Activated CD8-positive, alpha-beta T cell treated with anti-CD3 and anti-CD28 coated beads for 36 hours (primary cell): ENCODE measurements around the gene LLGL2. TPM values are rescaled to one million over a fixed set of nuclear protein-coding genes. Genes with fewer than 3 reads are reported as not detected.

Experiments
- ATAC-seq: fragments of 200-7000 bp; cut with Tn5 transposase; one replicate; pipeline ENCODE4 v1.10.0; 2021; ENCODE audit warnings: mild to moderate bottlenecking, moderate library complexity
- CTCF ChIA-PET: fragments of 350-600 bp; sonication (Branson Sonifier 250); formaldehyde crosslinking; loops from one replicate; lab custom pipeline; 2021; ENCODE audit warnings: antibody characterized with exemption; lab: Charles Lee
- POLR2A ChIA-PET: fragments of 350-600 bp; sonication (Branson Sonifier 250); formaldehyde crosslinking; loops from one replicate; lab custom pipeline; 2021; ENCODE audit warnings: antibody characterized with exemption; lab: Charles Lee
- DNase-seq: peaks from one replicate; pipeline ENCODE4 v3.0.0-alpha.2; 2020
- H3K27ac Mint-ChIP-seq: one replicate; pipeline ENCODE4 v1.8.0; 2021; ENCODE audit warnings: mild to moderate bottlenecking, mixed read lengths
- H3K27me3 Mint-ChIP-seq: one replicate; pipeline ENCODE4 v1.8.0; 2021; ENCODE audit warnings: mixed read lengths
- H3K36me3 Mint-ChIP-seq: one replicate; pipeline ENCODE4 v1.8.0; 2021; ENCODE audit warnings: low read depth, mixed read lengths
- H3K4me1 Mint-ChIP-seq: one replicate; pipeline ENCODE4 v1.8.0; 2021; ENCODE audit warnings: low read depth, mixed read lengths
- H3K4me3 Mint-ChIP-seq: one replicate; pipeline ENCODE4 v1.8.0; 2021; ENCODE audit warnings: mild to moderate bottlenecking, moderate library complexity, mixed read lengths
- H3K9me3 Mint-ChIP-seq: one replicate; pipeline ENCODE4 v1.8.0; 2021; ENCODE audit warnings: mixed read lengths
- intact Hi-C: fragments of 100-400 bp; cut with micrococcal nuclease; formaldehyde crosslinking; loops from one replicate; pipeline ENCODE4 v1.10.0; 2022
- total RNA-seq, 2 experiments: library from RNA; stranded (reverse); gene quantifications; one replicate each; pipeline ENCODE4 v1.2.3, GENCODE V29; 2021
- TF ChIP-seq, protein P1 (sequence below): fragments of 200-600 bp; IDR thresholded peaks from one replicate; pipeline ENCODE4 v1.8.0; 2022; ENCODE audit warnings: antibody characterized with exemption, mild to moderate bottlenecking

The LLGL2 gene
- total RNA-seq, 2 experiments from 2014 or later, result 7.2 to 7.4 TPM

GRCh38 chr17:75514919-75515495, 10.5 kb upstream of the LLGL2 start:
- ATAC-seq (no peak), DNase-seq (no peak)
- peaks cover 28% of the 10 kb centered on the region for H3K4me1 Mint-ChIP-seq
- CTCF ChIA-PET, result interaction anchor here (0.7 kb wide), 1 partner anchor 10 kb away, joined by 5 read pairs; the partner anchor contains the start of gene LLGL2
- H3K4me3 Mint-ChIP-seq, result peak overlapping the region; percentile 74
- H3K9me3 Mint-ChIP-seq, result no peaks in the 10 kb centered on the region
- TF ChIP-seq, protein P1, sequence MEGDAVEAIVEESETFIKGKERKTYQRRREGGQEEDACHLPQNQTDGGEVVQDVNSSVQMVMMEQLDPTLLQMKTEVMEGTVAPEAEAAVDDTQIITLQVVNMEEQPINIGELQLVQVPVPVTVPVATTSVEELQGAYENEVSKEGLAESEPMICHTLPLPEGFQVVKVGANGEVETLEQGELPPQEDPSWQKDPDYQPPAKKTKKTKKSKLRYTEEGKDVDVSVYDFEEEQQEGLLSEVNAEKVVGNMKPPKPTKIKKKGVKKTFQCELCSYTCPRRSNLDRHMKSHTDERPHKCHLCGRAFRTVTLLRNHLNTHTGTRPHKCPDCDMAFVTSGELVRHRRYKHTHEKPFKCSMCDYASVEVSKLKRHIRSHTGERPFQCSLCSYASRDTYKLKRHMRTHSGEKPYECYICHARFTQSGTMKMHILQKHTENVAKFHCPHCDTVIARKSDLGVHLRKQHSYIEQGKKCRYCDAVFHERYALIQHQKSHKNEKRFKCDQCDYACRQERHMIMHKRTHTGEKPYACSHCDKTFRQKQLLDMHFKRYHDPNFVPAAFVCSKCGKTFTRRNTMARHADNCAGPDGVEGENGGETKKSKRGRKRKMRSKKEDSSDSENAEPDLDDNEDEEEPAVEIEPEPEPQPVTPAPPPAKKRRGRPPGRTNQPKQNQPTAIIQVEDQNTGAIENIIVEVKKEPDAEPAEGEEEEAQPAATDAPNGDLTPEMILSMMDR, result no peak
- intact Hi-C loops, result loop anchor here (5.0 kb wide), 1 partner anchor 88 kb away; no protein-coding TSS in a partner anchor
- POLR2A ChIA-PET, result interaction anchor here (1.1 kb wide), 1 partner anchor 244 kb away, joined by 3 read pairs; the partner anchor contains the start of gene MIF4GD
- H3K27ac Mint-ChIP-seq, result no peak overlapping the region
- peaks cover 23% of the 10 kb centered on the region for H3K36me3 Mint-ChIP-seq
- H3K27me3 Mint-ChIP-seq, result no peaks in the 10 kb centered on the region

- CTCF ChIA-PET, result interaction anchor here (1.0 to 4.3 kb wide), 13 partner anchors 10 to 254 kb away, joined by 3 to 25 read pairs (median 4); partner anchors contain the start of genes GGA3, LLGL2, MIF4GD and MRPS7
- POLR2A ChIA-PET, result interaction anchor here (0.6 to 2.1 kb wide), 11 partner anchors 9 to 1573 kb away, joined by 3 to 12 read pairs (median 4); partner anchors contain the start of genes GGA3, LLGL2, MIF4GD and MRPS7
- TF ChIP-seq, protein P1, result peak; percentile 98
- H3K27ac Mint-ChIP-seq, result no peak within 1 kb of the TSS
- peaks cover 23% of the 10 kb centered on the region for H3K36me3 Mint-ChIP-seq
- peak; percentile 71 for ATAC-seq
- no peaks in the 10 kb centered on the region for H3K27me3 Mint-ChIP-seq
- H3K4me3 Mint-ChIP-seq, result peak within 1 kb of the TSS; percentile 74
- intact Hi-C loops, result loop anchor here (5.0 kb wide), 1 partner anchor 88 kb away; no protein-coding TSS in a partner anchor
- DNase-seq, result peak; percentile 89
- H3K9me3 Mint-ChIP-seq, result no peaks in the 10 kb centered on the region
- H3K4me1 Mint-ChIP-seq, result peaks cover 28% of the 10 kb centered on the region
Measured at GRCh38 chr17:75515496-75516254, 9.8 kb upstream of the LLGL2 start, which contains the start of gene CASKIN2. TSS of gene CASKIN2 (minus strand) at chr17:75515537. CDS start at chr17:75513804, 1,733 bp downstream.

DNA sequence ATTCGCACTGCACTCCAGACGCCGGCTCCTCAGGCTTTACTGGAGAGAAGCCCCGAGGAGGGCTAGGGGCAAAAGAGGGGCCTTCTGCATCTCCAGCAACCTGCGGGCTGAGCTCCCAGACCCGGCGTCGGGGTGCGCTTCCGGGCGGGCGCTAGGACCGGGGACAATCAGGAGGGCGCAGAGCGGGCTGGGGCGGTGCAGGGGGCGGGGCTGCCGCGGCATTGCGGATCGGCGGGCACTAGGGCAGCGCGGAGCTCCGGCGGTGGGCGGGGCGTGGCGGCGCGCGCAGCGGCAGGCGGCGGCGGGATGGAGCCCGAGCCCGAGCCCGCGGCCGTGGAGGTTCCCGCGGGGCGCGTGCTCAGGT, 9.3 kb upstream of the LLGL2 start, which contains the start of gene TSEN54:
TSEN54 (plus strand) TSS at position 274 of the 364 bp plus-strand sequence; CDS start at position 307, 33 bp downstream.
- TF ChIP-seq, protein P1, result no peak
- H3K27me3 Mint-ChIP-seq, result no peaks in the 10 kb centered on the region
- intact Hi-C loops, result loop anchor here (5.0 kb wide), 1 partner anchor 89 kb away; no protein-coding TSS in a partner anchor
- ChIA-PET POLR2A (interaction anchor here (0.6 to 2.1 kb wide), 16 partner anchors 9 to 1573 kb away, joined by 3 to 12 read pairs (median 4); partner anchors contain the start of genes GGA3, LLGL2, MIF4GD and MRPS7), CTCF (interaction anchor here (0.7 to 4.3 kb wide), 18 partner anchors 9 to 254 kb away, joined by 3 to 25 read pairs (median 4); partner anchors contain the start of genes GGA3, LLGL2, MIF4GD and MRPS7)
- H3K27ac Mint-ChIP-seq, result peak within 1 kb of the TSS; percentile 78
- DNase-seq, result peak; percentile 97
- no peaks in the 10 kb centered on the region for H3K9me3 Mint-ChIP-seq
- H3K4me3 Mint-ChIP-seq, result peak within 1 kb of the TSS; percentile 90
- peaks cover 28% of the 10 kb centered on the region for H3K4me1 Mint-ChIP-seq
- H3K36me3 Mint-ChIP-seq, result peaks cover 25% of the 10 kb centered on the region
- ATAC-seq, result peak; percentile 82

DNA sequence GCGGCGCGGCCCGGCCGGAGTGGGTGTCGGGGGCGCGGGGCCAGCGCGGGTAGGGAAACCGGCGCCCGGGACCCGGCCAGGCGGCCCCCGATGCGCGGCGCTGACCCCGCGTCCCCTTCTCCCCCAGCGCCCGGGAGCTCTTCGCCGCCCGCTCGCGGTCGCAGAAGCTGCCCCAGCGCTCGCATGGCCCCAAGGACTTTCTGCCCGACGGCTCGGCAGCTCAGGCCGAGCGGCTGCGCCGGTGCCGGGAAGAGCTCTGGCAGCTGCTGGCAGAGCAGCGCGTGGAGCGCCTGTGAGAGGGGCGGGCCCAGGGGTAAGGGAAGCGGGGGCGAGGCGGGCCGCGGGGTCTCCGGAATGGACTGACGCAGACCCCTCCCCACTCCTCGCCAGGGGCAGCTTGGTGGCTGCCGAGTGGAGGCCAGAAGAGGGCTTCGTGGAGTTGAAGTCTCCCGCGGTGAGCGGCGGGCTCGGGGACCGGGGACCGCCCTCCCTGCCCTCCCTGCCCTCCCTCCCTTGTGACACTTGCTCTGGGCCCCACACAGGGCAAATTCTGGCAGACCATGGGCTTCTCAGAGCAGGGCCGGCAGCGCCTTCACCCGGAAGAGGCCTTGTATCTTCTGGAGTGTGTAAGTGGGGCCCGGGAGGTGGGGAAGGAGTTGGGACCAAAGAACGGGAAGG, 8.7 kb upstream of the LLGL2 start:
- Mint-ChIP-seq H3K9me3 (no peaks in the 10 kb centered on the region), H3K27ac (peak overlapping the region; percentile 78), H3K36me3 (peaks cover 28% of the 10 kb centered on the region), H3K27me3 (no peaks in the 10 kb centered on the region), H3K4me3 (peak overlapping the region; percentile 90), H3K4me1 (peaks cover 28% of the 10 kb centered on the region)
- POLR2A ChIA-PET, result interaction anchor here (0.6 to 2.1 kb wide), 14 partner anchors 8 to 260 kb away, joined by 3 to 12 read pairs (median 4); partner anchors contain the start of genes GGA3, LLGL2, MIF4GD and MRPS7
- ATAC-seq, result peak; percentile 8
- intact Hi-C loops, result loop anchor here (5.0 kb wide), 1 partner anchor 89 kb away; no protein-coding TSS in a partner anchor
- TF ChIP-seq, protein P1, result no peak
- CTCF ChIA-PET, result interaction anchor here (0.7 to 4.3 kb wide), 19 partner anchors 9 to 255 kb away, joined by 3 to 25 read pairs (median 3); partner anchors contain the start of genes GGA3, LLGL2, MIF4GD and MRPS7
- DNase-seq, result peak; percentile 45
